Activated B cell treated with CpG ODN at 0.5 μM for 24 hours (primary cell): Measurements from ENCODE around the gene TSGA10IP. TPM values are rescaled to one million over a fixed set of nuclear protein-coding genes. Genes with fewer than 3 reads are reported as not detected.

Source experiments
- ATAC-seq: fragments of 200-7000 bp; cut with Tn5 transposase; one replicate; pipeline ENCODE4 v1.10.0; 2021; ENCODE audit warnings: low read depth, mild to moderate bottlenecking, moderate library complexity
- CTCF ChIA-PET: fragments of 350-600 bp; sonication (Branson Sonifier 250); formaldehyde crosslinking; loops from one replicate; lab custom pipeline; 2021; ENCODE audit warnings: antibody characterized with exemption; lab: Charles Lee
- POLR2A ChIA-PET: fragments of 350-600 bp; sonication (Branson Sonifier 250); formaldehyde crosslinking; loops from one replicate; lab custom pipeline; 2021; ENCODE audit warnings: antibody characterized with exemption; lab: Charles Lee
- DNase-seq: peaks from one replicate; pipeline ENCODE4 v3.0.0; 2022
- H3K27ac Mint-ChIP-seq: one replicate; pipeline ENCODE4 v1.8.0; 2020; ENCODE audit warnings: mixed read lengths
- H3K27me3 Mint-ChIP-seq: one replicate; pipeline ENCODE4 v1.8.0; 2021; ENCODE audit warnings: mixed read lengths
- H3K36me3 Mint-ChIP-seq: one replicate; pipeline ENCODE4 v1.8.0; 2021; ENCODE audit warnings: low read depth, mixed read lengths
- H3K4me1 Mint-ChIP-seq: one replicate; pipeline ENCODE4 v1.8.0; 2021; ENCODE audit warnings: mixed read lengths
- H3K4me3 Mint-ChIP-seq: one replicate; pipeline ENCODE4 v1.8.0; 2020; ENCODE audit warnings: mild to moderate bottlenecking, mixed read lengths
- H3K9me3 Mint-ChIP-seq: one replicate; pipeline ENCODE4 v1.8.0; 2020; ENCODE audit warnings: mixed read lengths
- intact Hi-C: fragments of 100-400 bp; cut with micrococcal nuclease; formaldehyde crosslinking; loops from one replicate; pipeline ENCODE4 v1.15.1; 2024
- total RNA-seq: library from RNA; stranded (reverse); gene quantifications from 2 replicates; pipeline ENCODE4 v1.2.3, GENCODE V29; 2022
- TF ChIP-seq, protein P1 (sequence below): fragments of 200-600 bp; IDR thresholded peaks from one replicate; pipeline ENCODE4 v1.8.0; 2022; ENCODE audit warnings: antibody characterized with exemption, mild to moderate bottlenecking

TSGA10IP gene
- total RNA-seq, 1 donor from 2014 or later = not detected

- no peak for DNase-seq
- no peaks in the 10 kb centered on the region for H3K27me3 Mint-ChIP-seq
- no peak overlapping the region for H3K27ac Mint-ChIP-seq
- peaks cover 29% of the 10 kb centered on the region for H3K4me1 Mint-ChIP-seq
- ChIA-PET POLR2A (no interaction called here), CTCF (no interaction called here)
- intact Hi-C loops = no loop called here
- no peak overlapping the region for H3K4me3 Mint-ChIP-seq
- H3K36me3 Mint-ChIP-seq = peaks cover 78% of the 10 kb centered on the region
- ATAC-seq = no peak
- TF ChIP-seq, protein P1, sequence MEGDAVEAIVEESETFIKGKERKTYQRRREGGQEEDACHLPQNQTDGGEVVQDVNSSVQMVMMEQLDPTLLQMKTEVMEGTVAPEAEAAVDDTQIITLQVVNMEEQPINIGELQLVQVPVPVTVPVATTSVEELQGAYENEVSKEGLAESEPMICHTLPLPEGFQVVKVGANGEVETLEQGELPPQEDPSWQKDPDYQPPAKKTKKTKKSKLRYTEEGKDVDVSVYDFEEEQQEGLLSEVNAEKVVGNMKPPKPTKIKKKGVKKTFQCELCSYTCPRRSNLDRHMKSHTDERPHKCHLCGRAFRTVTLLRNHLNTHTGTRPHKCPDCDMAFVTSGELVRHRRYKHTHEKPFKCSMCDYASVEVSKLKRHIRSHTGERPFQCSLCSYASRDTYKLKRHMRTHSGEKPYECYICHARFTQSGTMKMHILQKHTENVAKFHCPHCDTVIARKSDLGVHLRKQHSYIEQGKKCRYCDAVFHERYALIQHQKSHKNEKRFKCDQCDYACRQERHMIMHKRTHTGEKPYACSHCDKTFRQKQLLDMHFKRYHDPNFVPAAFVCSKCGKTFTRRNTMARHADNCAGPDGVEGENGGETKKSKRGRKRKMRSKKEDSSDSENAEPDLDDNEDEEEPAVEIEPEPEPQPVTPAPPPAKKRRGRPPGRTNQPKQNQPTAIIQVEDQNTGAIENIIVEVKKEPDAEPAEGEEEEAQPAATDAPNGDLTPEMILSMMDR = no peak
- no peaks in the 10 kb centered on the region for H3K9me3 Mint-ChIP-seq
Observed at GRCh38 chr11:65964906-65965305, 19.6 kb downstream of the TSGA10IP start.

- CTCF ChIA-PET = no interaction called here
- Mint-ChIP-seq H3K27me3 (no peaks in the 10 kb centered on the region), H3K36me3 (peaks cover 83% of the 10 kb centered on the region), H3K4me3 (no peak overlapping the region), H3K4me1 (peaks cover 24% of the 10 kb centered on the region), H3K9me3 (no peaks in the 10 kb centered on the region), H3K27ac (no peak overlapping the region)
- TF ChIP-seq, protein P1 = no peak
- intact Hi-C loops = no loop called here
- DNase-seq = no peak
- POLR2A ChIA-PET = no interaction called here
- no peak for ATAC-seq
Observed at GRCh38 chr11:65965986-65966762, 20.9 kb downstream of the TSGA10IP start.

GRCh38 chr11:65967329-65967934 lies 22.2 kb downstream of the TSGA10IP start:
- H3K27ac Mint-ChIP-seq = no peak overlapping the region
- peaks cover 85% of the 10 kb centered on the region for H3K36me3 Mint-ChIP-seq
- ATAC-seq = no peak
- DNase-seq = no peak
- peaks cover 16% of the 10 kb centered on the region for H3K4me1 Mint-ChIP-seq
- no peaks in the 10 kb centered on the region for H3K27me3 Mint-ChIP-seq
- TF ChIP-seq, protein P1 = no peak
- H3K9me3 Mint-ChIP-seq = no peaks in the 10 kb centered on the region
- ChIA-PET CTCF (no interaction called here), POLR2A (interaction anchor here (0.6 kb wide), 1 partner anchor 83 kb away, joined by 3 read pairs; no protein-coding TSS in a partner anchor)
- intact Hi-C loops = no loop called here
- H3K4me3 Mint-ChIP-seq = no peak overlapping the region

DNA sequence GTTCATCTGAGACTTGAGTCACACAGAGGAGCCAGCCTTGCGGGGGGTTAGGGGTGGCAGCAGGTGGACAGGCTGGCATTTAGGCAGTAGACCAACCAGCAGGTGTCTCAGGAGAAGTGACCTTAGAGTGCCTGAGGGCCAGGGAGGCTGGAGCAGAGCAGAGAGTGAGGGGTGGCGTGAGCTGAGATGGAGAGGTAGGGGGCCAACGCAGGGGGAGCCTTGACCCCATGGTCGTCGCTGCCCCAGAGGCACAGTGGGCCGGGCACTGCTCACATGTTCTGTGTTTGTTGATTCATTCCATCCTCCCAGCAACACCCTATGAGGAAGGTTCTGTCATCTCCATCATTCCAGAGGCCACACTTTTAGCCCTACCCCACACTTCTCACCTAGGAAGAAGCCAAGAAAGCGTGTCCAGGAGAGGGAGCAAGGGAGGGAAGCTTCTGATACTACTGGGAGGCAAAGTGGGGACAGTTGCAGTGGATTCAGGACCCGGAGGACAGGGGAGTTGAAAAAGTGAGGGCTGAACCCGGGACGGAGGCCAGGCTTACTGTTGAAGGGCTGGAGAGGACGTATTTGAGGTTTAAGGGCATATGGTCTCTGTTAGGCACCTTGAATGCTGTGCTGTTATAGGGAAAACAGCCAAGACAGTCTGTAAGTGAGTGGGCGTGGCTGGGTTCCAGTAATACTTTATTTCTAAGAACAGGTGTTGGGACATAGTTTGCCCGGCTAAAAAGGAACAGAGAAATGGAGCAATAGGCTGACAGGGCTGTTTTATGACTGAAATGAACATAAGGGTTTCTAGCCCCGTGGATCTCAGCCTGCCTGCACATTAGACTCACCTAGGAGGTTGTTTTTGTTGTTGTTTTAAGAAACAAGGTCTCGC lies 23.6 kb downstream of the TSGA10IP start:
- H3K9me3 Mint-ChIP-seq = no peaks in the 10 kb centered on the region
- peaks cover 85% of the 10 kb centered on the region for H3K36me3 Mint-ChIP-seq
- CTCF ChIA-PET = no interaction called here
- H3K4me3 Mint-ChIP-seq = no peak overlapping the region
- DNase-seq = no peak
- H3K27ac Mint-ChIP-seq = no peak overlapping the region
- ATAC-seq = no peak
- intact Hi-C loops = no loop called here
- TF ChIP-seq, protein P1 = no peak
- no peaks in the 10 kb centered on the region for H3K27me3 Mint-ChIP-seq
- peaks cover 2% of the 10 kb centered on the region for H3K4me1 Mint-ChIP-seq
- POLR2A ChIA-PET = no interaction called here
